Ovary (tissue), 9 donors: Measurements from ENCODE around the gene KRT6A. TPM values are rescaled to one million over a fixed set of nuclear protein-coding genes. Genes with fewer than 3 reads are reported as not detected.

Experiments
- DNase-seq, 5 donors: peaks; one replicate each; pipeline ENCODE4 v3.0.0-alpha.2; 2019 to 2020
- H3K27ac ChIP-seq, 2 donors: fragments of 200-600 bp; one replicate each; pipeline versions ENCODE4 v1.5.1 to v1.8.0; 2019 to 2022
- H3K27me3 ChIP-seq: fragments of 200-600 bp; one replicate; pipeline ENCODE4 v1.8.0; 2022
- H3K36me3 ChIP-seq: fragments of 200-600 bp; sonication (generic); one replicate; pipeline ENCODE4 v1.5.1; 2019
- H3K4me1 ChIP-seq: one replicate; pipeline ENCODE4 v1.8.1; 2013; ENCODE audit warnings: mild to moderate bottlenecking, moderate library complexity; ENCODE audit not compliant: insufficient read depth
- H3K4me3 ChIP-seq: fragments of 200-600 bp; sonication (generic); one replicate; pipeline ENCODE4 v1.5.1; 2017
- H3K9me3 ChIP-seq, 2 donors: fragments of 200-600 bp in 1 of 2; sonication (generic) in 1 of 2; one replicate each; pipeline versions ENCODE4 v1.5.1 to v1.8.1; 2013 to 2019; ENCODE audit warnings: mild to moderate bottlenecking in 1 of 2, moderate library complexity in 1 of 2
- CTCF ChIP-seq, 3 donors: fragments of 450-650 bp in 2 of 3; fragments of 200-600 bp in 1 of 3; IDR thresholded peaks; one replicate each; pipeline versions ENCODE4 v1.5.1 to v1.8.0; 2016 to 2022; ENCODE audit warnings: antibody characterized with exemption in 3 of 3, mild to moderate bottlenecking in 1 of 3
- EP300 ChIP-seq: sonication (generic); formaldehyde crosslinking; IDR thresholded peaks from one replicate; pipeline ENCODE4 v1.6.1; 2017; ENCODE audit warnings: antibody characterized with exemption
- POLR2A ChIP-seq: fragments of 450-650 bp; IDR thresholded peaks from one replicate; pipeline ENCODE4 v1.6.1; 2017; ENCODE audit warnings: antibody characterized with exemption, mild to moderate bottlenecking, moderate library complexity
- WGBS, 3 donors: extraction: QIAGEN DNeasy Blood & Tissue Kit in 1 of 3; methylation state at CpG; one replicate each; pipeline versions ENCODE4 v1.1.5 to v1.1.7; 2013 to 2017; 5-methylcytosine and 5-hydroxymethylcytosine counted together
- intact Hi-C, 4 donors: fragments of 100-400 bp; cut with DNase I; formaldehyde crosslinking; loops; one replicate each; pipeline versions ENCODE4 v1.11.0 to v1.15.1; 2022 to 2023
- polyA plus RNA-seq, 2 donors: library from polyadenylated mRNA; stranded (reverse); fragments of 200-250 nt in 1 of 2; fragments of 350-450 nt in 1 of 2; fragmentation: Illumina TruSeq in 1 of 2; extraction: RNeasy Lipid Tissue Mini Kit (QIAGEN cat#74804) in 1 of 2; gene quantifications; one replicate each; pipeline ENCODE4 v1.2.3, GENCODE V29; 2013 to 2014
- total RNA-seq, 7 donors: library from RNA; depleted of rRNA in 2 of 7; stranded (reverse); fragments of >200 nt in 2 of 7; fragmentation: NEBNext Ultra II Directional in 3 of 7; extraction: Animal tissue kit (Norgen Biotek cat#: 25700) in 3 of 7; gene quantifications; one replicate each; pipeline versions ENCODE4 v1.1.0 to v1.2.4, GENCODE V29; 2016 to 2023
- donor health status: DM: no; HTN: no; CAD: no; lungs with moderate emphysema.
- donor health status: DM: no; HTN: no; CAD: no.
- donor health status: Bipolar disorder and iron deficiency.
- donor health status: DM: yes; HTN: yes; CAD: no.
- donor health status: DM: no; HTN: no; CAD: no.
- donor health status: DM: yes; HTN: yes; CAD: no.

The KRT6A gene
- total and polyA plus RNA-seq, 9 donors, result 0.15 to 14.5 (median 1.1) TPM; not detected in 2

GRCh38 chr12:52534482-52534881 is 41.4 kb upstream of the KRT6A start:
- no peak for DNase-seq
- H3K27me3 ChIP-seq, result no peaks in the 10 kb centered on the region
- H3K27ac ChIP-seq, result no peak overlapping the region
- TF ChIP-seq POLR2A (no peak), CTCF (IDR thresholded peaks at IDR 0.05) (no peak), EP300 (no peak)
- no peaks in the 10 kb centered on the region for H3K9me3 ChIP-seq
- intact Hi-C loops, result no loop called here
- H3K36me3 ChIP-seq, result no peaks in the 10 kb centered on the region
- WGBS, 3 donors, result 80 to 89% (median 81%) methylated on average over 5 of the region's 5 CpGs
- H3K4me3 ChIP-seq, result no peak overlapping the region
- no peaks in the 10 kb centered on the region for H3K4me1 ChIP-seq

DNA sequence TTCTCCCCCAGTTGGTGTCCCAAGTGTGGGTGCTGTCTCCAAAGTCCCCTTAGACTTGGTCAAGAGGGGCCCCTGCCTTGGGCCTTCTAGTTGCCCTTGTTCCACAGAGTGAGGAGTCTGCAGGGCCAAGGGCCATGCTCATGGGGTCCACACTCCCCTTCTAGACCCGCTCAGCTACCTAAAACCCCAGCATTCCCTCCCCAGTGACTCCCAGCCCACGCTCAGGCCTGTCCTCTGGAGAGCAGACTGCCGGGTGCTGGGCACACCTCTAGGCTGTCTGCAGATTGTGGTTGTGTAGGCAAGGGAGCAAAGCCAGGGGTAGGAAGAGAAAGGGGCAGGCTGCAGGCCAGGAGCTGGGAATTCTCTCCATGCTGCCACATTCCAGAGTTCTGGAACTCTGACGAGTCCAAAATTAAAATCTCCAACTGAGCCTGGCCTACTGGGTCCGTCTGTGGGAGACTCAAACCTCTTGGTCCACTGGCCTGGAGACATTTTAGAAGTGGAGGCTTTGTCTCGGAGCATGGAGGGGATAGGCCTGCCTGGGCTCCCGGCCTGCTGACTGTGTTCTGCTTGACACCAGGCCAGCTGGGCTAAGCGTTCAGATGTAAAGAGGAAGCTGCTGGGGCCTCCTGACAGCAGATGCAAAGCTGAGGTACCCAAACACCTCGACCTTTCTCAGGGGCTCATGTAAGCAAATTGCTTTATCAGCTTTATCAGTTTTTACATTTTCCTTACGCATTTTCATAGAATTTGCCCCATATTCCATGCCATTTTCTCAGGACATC is 40.8 kb upstream of the KRT6A start:
- Histone ChIP-seq H3K4me1 (no peaks in the 10 kb centered on the region), H3K27ac (no peak overlapping the region), H3K9me3 (no peaks in the 10 kb centered on the region), H3K4me3 (no peak overlapping the region), H3K36me3 (no peaks in the 10 kb centered on the region), H3K27me3 (no peaks in the 10 kb centered on the region)
- intact Hi-C loops, result no loop called here
- 73 to 81% (median 80%) methylated on average over 10 of the region's 10 CpGs for WGBS, 3 donors
- no peak for DNase-seq
- no peak for TF ChIP-seq CTCF (IDR thresholded peaks at IDR 0.05)
- no peak for TF ChIP-seq EP300
- no peak for TF ChIP-seq POLR2A

GRCh38 chr12:52532636-52533035 is 39.6 kb upstream of the KRT6A start:
- intact Hi-C loops, result no loop called here
- H3K36me3 ChIP-seq, result no peaks in the 10 kb centered on the region
- no peaks in the 10 kb centered on the region for H3K4me1 ChIP-seq
- no peak overlapping the region for H3K4me3 ChIP-seq
- no peaks in the 10 kb centered on the region for H3K9me3 ChIP-seq
- 54 to 66% (median 66%) methylated on average over 4 of the region's 4 CpGs for WGBS, 3 donors
- no peaks in the 10 kb centered on the region for H3K27me3 ChIP-seq
- H3K27ac ChIP-seq, result no peak overlapping the region
- TF ChIP-seq EP300 (no peak), POLR2A (no peak), CTCF (IDR thresholded peaks at IDR 0.05) (no peak)
- DNase-seq, result no peak

GRCh38 chr12:52531566-52532300 is 38.7 kb upstream of the KRT6A start:
- DNase-seq, result no peak
- no peaks in the 10 kb centered on the region for H3K9me3 ChIP-seq
- TF ChIP-seq POLR2A, result no peak
- TF ChIP-seq CTCF (IDR thresholded peaks at IDR 0.05), result no peak
- no peak for TF ChIP-seq EP300
- no peak overlapping the region for H3K27ac ChIP-seq
- intact Hi-C loops, result no loop called here
- no peaks in the 10 kb centered on the region for H3K36me3 ChIP-seq
- H3K27me3 ChIP-seq, result no peaks in the 10 kb centered on the region
- H3K4me1 ChIP-seq, result no peaks in the 10 kb centered on the region
- H3K4me3 ChIP-seq, result no peak overlapping the region
- WGBS, 3 donors, result 67 to 85% (median 75%) methylated on average over 18 of the region's 18 CpGs
